H1 (cell line): ENCODE data around the gene CMYA5. TPM values are rescaled to one million over a fixed set of nuclear protein-coding genes. Genes with fewer than 3 reads are reported as not detected.

Experiments used
- CTCF ChIA-PET: fragments of 300-600 bp; sonication (Branson Sonifier 250); formaldehyde crosslinking; loops from one replicate; lab custom pipeline; 2021; ENCODE audit not compliant: partially characterized antibody; lab: Charles Lee
- POLR2A ChIA-PET: fragments of 300-600 bp; sonication (Branson Sonifier 250); formaldehyde crosslinking; loops from one replicate; lab custom pipeline; 2021; ENCODE audit warnings: inconsistent platforms; ENCODE audit not compliant: partially characterized antibody; lab: Charles Lee
- DNase-seq, 2 experiments: peaks; one replicate each; pipeline versions ENCODE4 v3.0.0 to v3.0.0-alpha.2; 2010 to 2022; ENCODE audit warnings: low spot score in 2 of 2, low read depth in 1 of 2, mixed read lengths in 1 of 2
- FAIRE-seq: peaks from 2 replicates; lab custom pipeline; 2011; peaks lifted over from hg19 to GRCh38; lab: Jason Lieb, UNC
- H2AFZ ChIP-seq: 2 replicates; pipeline ENCODE4 v1.8.1; 2012; ENCODE audit warnings: low read length, inconsistent platforms
- H2AK5ac ChIP-seq: 2 replicates; pipeline ENCODE4 v1.6.1; 2013; ENCODE audit warnings: low read depth, low read length
- H2BK120ac ChIP-seq: replicated peaks from 2 replicates; pipeline ENCODE3; 2013; ENCODE audit warnings: low read depth, low read length, inconsistent platforms
- H2BK12ac ChIP-seq: 2 replicates; pipeline ENCODE4 v1.6.1; 2013; ENCODE audit warnings: low read depth, low read length
- H2BK15ac ChIP-seq: 2 replicates; pipeline ENCODE4 v1.6.1; 2013; ENCODE audit warnings: low read length
- H2BK20ac ChIP-seq: 2 replicates; pipeline ENCODE4 v1.6.1; 2013; ENCODE audit warnings: low read length
- H2BK5ac ChIP-seq: 2 replicates; pipeline ENCODE4 v1.6.1; 2013; ENCODE audit warnings: low read depth, low read length
- H3K14ac ChIP-seq: 2 replicates; pipeline ENCODE4 v1.6.1; 2013; ENCODE audit warnings: inconsistent platforms; ENCODE audit not compliant: insufficient read length
- H3K18ac ChIP-seq: 2 replicates; pipeline ENCODE4 v1.6.1; 2013; ENCODE audit warnings: low read length; ENCODE audit errors: extremely low read depth
- H3K23ac ChIP-seq: 2 replicates; pipeline ENCODE4 v1.6.1; 2013; ENCODE audit warnings: inconsistent platforms; ENCODE audit not compliant: insufficient read length
- H3K23me2 ChIP-seq: 2 replicates; pipeline ENCODE4 v1.6.1; 2013; ENCODE audit warnings: low read depth, low read length
- H3K27ac ChIP-seq: 2 replicates; pipeline ENCODE4 v1.6.1; 2011; ENCODE audit warnings: low read depth, low read length, inconsistent platforms
- H3K27me3 ChIP-seq, 4 experiments: replicated peaks in 1 of 4; 1 replicate in 1 of 4; 2 replicates in 3 of 4; pipeline versions ENCODE4 v1.6.1 to v1.8.1; 2011 to 2013; ENCODE audit warnings: low read length in 3 of 4, mild to moderate bottlenecking in 3 of 4, inconsistent platforms in 2 of 4, mixed read lengths in 2 of 4, moderate library complexity in 1 of 4; ENCODE audit not compliant: control insufficient read depth in 3 of 4, insufficient read depth in 3 of 4; ENCODE audit errors: extremely low read depth in 1 of 4
- H3K36me3 ChIP-seq, 4 experiments: 2 replicates each; pipeline versions ENCODE4 v1.6.1 to v1.8.1; 2011 to 2013; ENCODE audit warnings: mild to moderate bottlenecking in 4 of 4, low read length in 3 of 4, moderate library complexity in 2 of 4, control low read depth in 1 of 4, inconsistent platforms in 1 of 4; ENCODE audit not compliant: insufficient read depth in 4 of 4, control insufficient read depth in 2 of 4
- H3K4ac ChIP-seq: replicated peaks from 2 replicates; pipeline ENCODE3; 2013; ENCODE audit warnings: low read length, low read depth, mixed read lengths, inconsistent platforms; ENCODE audit not compliant: insufficient read length
- H3K4me1 ChIP-seq, 4 experiments: replicated peaks in 1 of 4; 1 replicate in 1 of 4; 2 replicates in 3 of 4; pipeline versions ENCODE4 v1.6.1 to v1.8.1; 2011 to 2013; ENCODE audit warnings: low read length in 3 of 4, inconsistent platforms in 2 of 4, mixed read lengths in 1 of 4; ENCODE audit not compliant: insufficient read depth in 4 of 4, control insufficient read depth in 3 of 4
- H3K4me2 ChIP-seq, 2 experiments: 2 replicates each; pipeline versions ENCODE4 v1.6.1 to v1.8.1; 2011 to 2013; ENCODE audit warnings: low read depth in 2 of 2, low read length in 2 of 2, control low read depth in 1 of 2, inconsistent platforms in 1 of 2, mild to moderate bottlenecking in 1 of 2; ENCODE audit not compliant: insufficient read depth in 1 of 2
- H3K4me3 ChIP-seq, 4 experiments: fragments of 200-600, 300-600 bp in 1 of 4; sonication (generic), shearing (Covaris generic), sonication (Bioruptor Twin) in 1 of 4; 2 replicates each; pipeline versions ENCODE4 v1.5.1 to v1.8.1; 2011 to 2016; ENCODE audit warnings: low read length in 4 of 4, low read depth in 3 of 4, control low read depth in 2 of 4, inconsistent platforms in 2 of 4, mild to moderate bottlenecking in 2 of 4, mixed read lengths in 1 of 4, moderate library complexity in 1 of 4; ENCODE audit not compliant: insufficient read depth in 2 of 4; ENCODE audit errors: extremely low read depth in 1 of 4
- H3K56ac ChIP-seq: replicated peaks from 2 replicates; pipeline ENCODE3; 2013; ENCODE audit warnings: low read depth, mild to moderate bottlenecking, mixed read lengths, low read length, inconsistent platforms; ENCODE audit not compliant: insufficient read length
- H3K79me1 ChIP-seq: 2 replicates; pipeline ENCODE4 v1.6.1; 2013; ENCODE audit warnings: low read depth, low read length, control low read depth
- H3K79me2 ChIP-seq, 2 experiments: 2 replicates each; pipeline versions ENCODE4 v1.6.1 to v1.8.1; 2012 to 2013; ENCODE audit warnings: low read length in 2 of 2, mild to moderate bottlenecking in 2 of 2, inconsistent platforms in 1 of 2; ENCODE audit not compliant: insufficient read depth in 2 of 2, control insufficient read depth in 1 of 2
- H3K9ac ChIP-seq, 4 experiments: replicated peaks in 1 of 4; 1 replicate in 1 of 4; 2 replicates in 3 of 4; pipeline versions ENCODE4 v1.6.1 to v1.8.1; 2011 to 2013; ENCODE audit warnings: low read depth in 3 of 4, low read length in 3 of 4, control low read depth in 2 of 4, mild to moderate bottlenecking in 2 of 4, moderate library complexity in 2 of 4, inconsistent platforms in 1 of 4; ENCODE audit errors: extremely low read depth in 1 of 4
- H3K9me3 ChIP-seq, 2 experiments: 2 replicates each; pipeline versions ENCODE4 v1.6.1 to v1.8.1; 2012 to 2013; ENCODE audit warnings: mild to moderate bottlenecking in 2 of 2, moderate library complexity in 2 of 2, control low read depth in 1 of 2, inconsistent platforms in 1 of 2, low read depth in 1 of 2, low read length in 1 of 2, mixed read lengths in 1 of 2; ENCODE audit not compliant: insufficient read depth in 2 of 2
- H4K20me1 ChIP-seq, 2 experiments: replicated peaks in 1 of 2; 2 replicates each; pipeline versions ENCODE3 to v1.8.1; 2011 to 2013; ENCODE audit warnings: inconsistent platforms in 2 of 2, low read length in 2 of 2, mild to moderate bottlenecking in 1 of 2; ENCODE audit not compliant: insufficient read depth in 2 of 2, control insufficient read depth in 1 of 2
- H4K5ac ChIP-seq: 2 replicates; pipeline ENCODE4 v1.6.1; 2013; ENCODE audit warnings: low read length, low read depth, mixed read lengths, inconsistent platforms; ENCODE audit not compliant: insufficient read length
- H4K8ac ChIP-seq: 2 replicates; pipeline ENCODE4 v1.8.0; 2013; ENCODE audit warnings: mild to moderate bottlenecking, moderate library complexity, low read length, inconsistent platforms; ENCODE audit not compliant: insufficient read depth; ENCODE audit errors: extremely low read depth
- H4K91ac ChIP-seq: replicated peaks from 2 replicates; pipeline ENCODE3; 2013; ENCODE audit warnings: low read length, mixed read lengths, inconsistent platforms; ENCODE audit not compliant: insufficient read length
- ASH2L ChIP-seq: fragments of 200-600, 300-600 bp; sonication (generic); IDR thresholded peaks from one replicate; pipeline ENCODE4 v1.7.1; 2017; ENCODE audit warnings: low read length
- EZH2 ChIP-seq: fragments of 200-600 bp; sonication (generic); IDR thresholded peaks from 2 replicates; pipeline ENCODE4 v1.7.1; 2012; ENCODE audit warnings: low read depth, mild to moderate bottlenecking, moderate library complexity, low read length, inconsistent platforms; ENCODE audit not compliant: severe bottlenecking
- GABPA ChIP-seq: IDR thresholded peaks from 2 replicates; pipeline ENCODE4 v1.6.1; 2011; ENCODE audit warnings: mild to moderate bottlenecking, low read length, moderate library complexity, borderline replicate concordance; ENCODE audit not compliant: insufficient read depth
- PHF8 ChIP-seq: fragments of 200-600 bp; sonication (generic); conservative IDR thresholded peaks from 2 replicates; pipeline ENCODE4 v1.7.1; 2012; ENCODE audit warnings: low read depth, mild to moderate bottlenecking, inconsistent platforms, low read length, moderate library complexity
- RAD21 ChIP-seq, 2 experiments: IDR thresholded peaks in 1 of 2; conservative IDR thresholded peaks in 1 of 2; 2 replicates each; pipeline ENCODE4 v1.6.1; 2011; ENCODE audit warnings: low read depth in 2 of 2, low read length in 2 of 2, improper control_type of control experiment in 1 of 2, inconsistent platforms in 1 of 2, mild to moderate bottlenecking in 1 of 2, moderate library complexity in 1 of 2
- RFX5 ChIP-seq: IDR thresholded peaks from 2 replicates; pipeline ENCODE4 v1.6.1; 2011; ENCODE audit warnings: low read depth, low read length, improper control_type of control experiment, borderline replicate concordance
- RNF2 ChIP-seq: fragments of 200-900, 300-1000 bp; sonication (generic); IDR thresholded peaks from 2 replicates; pipeline ENCODE4 v1.7.1; 2016; ENCODE audit warnings: borderline replicate concordance, low read depth, mild to moderate bottlenecking, antibody characterized with exemption, low read length; ENCODE audit not compliant: poor library complexity, severe bottlenecking; ENCODE audit errors: missing control alignments
- SP2 ChIP-seq: IDR thresholded peaks from 2 replicates; pipeline ENCODE4 v1.6.1; 2012; ENCODE audit warnings: mild to moderate bottlenecking, low read length, inconsistent platforms
- SP4 ChIP-seq: IDR thresholded peaks from 2 replicates; pipeline ENCODE4 v1.6.1; 2012; ENCODE audit warnings: low read length, inconsistent platforms
- SUZ12 ChIP-seq: fragments of 200-600 bp; sonication (generic); IDR thresholded peaks from 2 replicates; pipeline ENCODE4 v1.6.1; 2012; ENCODE audit warnings: mild to moderate bottlenecking, inconsistent platforms, low read length, moderate library complexity, mixed read lengths
- WGBS, 2 experiments: shearing (Covaris generic) in 1 of 2; methylation state at CpG; one replicate each; pipeline versions ENCODE4 v1.1.6 to v1.1.7; 2013 to 2015; ENCODE audit warnings: low lambda C conversion rate in 2 of 2, mixed read lengths in 2 of 2, inconsistent platforms in 1 of 2, low coverage in 1 of 2, missing lambda C conversion rate in 1 of 2; ENCODE audit not compliant: insufficient replicate concordance in 2 of 2, insufficient coverage in 1 of 2, insufficient read length in 1 of 2; ENCODE audit errors: extremely low coverage in 1 of 2, missing lambda C conversion rate in 1 of 2; 5-methylcytosine and 5-hydroxymethylcytosine counted together
- polyA plus RNA-seq, 7 experiments: library from polyadenylated mRNA; depleted of rRNA in 3 of 7; stranded (reverse) in 5 of 7; unstranded in 2 of 7; fragments of >200 nt in 5 of 7; fragments of 200-250 nt in 2 of 7; gene quantifications; 1 replicate in 5 of 7; 2 replicates in 1 of 7; 4 replicates in 1 of 7; pipeline versions ENCODE4 v1.2.1 to v1.2.3, GENCODE V29; 2011 to 2013; ENCODE audit warnings: missing spikeins in 2 of 7, mixed read lengths in 2 of 7
- total RNA-seq: library from RNA; stranded (reverse); fragmentation: NEBNext Ultra II Directional; extraction: Animal tissue kit (Norgen Biotek cat#: 25700); gene quantifications from 2 replicates; pipeline ENCODE4 v1.2.1, GENCODE V29; 2021
- TF ChIP-seq, protein P1 (sequence below), 3 experiments: IDR thresholded peaks; 1 replicate in 2 of 3; 2 replicates in 1 of 3; pipeline versions ENCODE4 v1.5.1 to v1.6.1; 2011; ENCODE audit warnings: low read length in 3 of 3, mild to moderate bottlenecking in 3 of 3, inconsistent platforms in 2 of 3, low read depth in 1 of 3, moderate library complexity in 1 of 3; ENCODE audit not compliant: insufficient read depth in 1 of 3; ENCODE audit errors: control extremely low read depth in 1 of 3

Gene CMYA5
- total and polyA plus RNA-seq, 2 of the 8 experiments (the other 6 are each of a cell fraction or from before 2014, with no cell fraction given): 0.88 to 0.95 TPM

DNA sequence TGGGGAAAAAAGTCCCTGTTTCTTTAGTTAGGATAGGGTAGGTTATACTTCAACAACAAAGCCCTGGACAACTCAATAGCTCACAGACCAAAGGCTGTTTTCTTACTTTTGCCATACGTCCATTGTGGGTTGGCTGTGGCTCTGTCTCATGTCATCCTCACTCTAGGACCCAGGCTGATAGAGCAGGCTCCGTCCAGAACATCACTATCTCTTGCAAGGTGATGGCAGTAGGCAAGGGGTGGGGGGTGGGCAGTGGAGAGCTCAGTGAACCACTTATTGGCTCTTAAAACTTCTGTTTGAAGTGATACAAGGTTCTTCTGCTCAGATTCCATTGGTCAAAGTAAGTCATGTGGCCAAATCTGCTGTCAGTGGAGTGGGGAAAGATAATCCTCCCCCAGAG is 126.4 kb downstream of the CMYA5 start:
- Histone ChIP-seq H3K79me2 (no peaks in the 10 kb centered on the region), H4K91ac (no peak overlapping the region), H4K20me1 (no peaks in the 10 kb centered on the region), H2BK120ac (no peak overlapping the region), H3K56ac (no peak overlapping the region), H3K27me3 (no peaks in the 10 kb centered on the region), H2BK20ac (no peak overlapping the region), H3K36me3 (no peaks in the 10 kb centered on the region), H4K8ac (no peak overlapping the region), H3K27ac (no peak overlapping the region), H3K9me3 (no peaks in the 10 kb centered on the region), H3K18ac (no peak overlapping the region), H3K4ac (no peak overlapping the region), H4K5ac (no peak overlapping the region), H3K9ac (no peak overlapping the region), H3K79me1 (no peaks in the 10 kb centered on the region), H3K23me2 (no peaks in the 10 kb centered on the region), H2AK5ac (no peak overlapping the region), H2BK5ac (no peak overlapping the region), H3K14ac (no peak overlapping the region), H3K4me3 (no peak overlapping the region), H3K4me1 (no peaks in the 10 kb centered on the region), H2BK12ac (no peak overlapping the region), H2AFZ (no peak overlapping the region), H3K23ac (no peak overlapping the region), H3K4me2 (no peak overlapping the region), H2BK15ac (no peak overlapping the region)
- no peak for DNase-seq
- FAIRE-seq: no peak
- POLR2A ChIA-PET: no interaction called here
- 96% methylated on average over 2 of the region's 2 CpGs; no CpG with 5 or more reads in 1 of the 2 experiments for WGBS, 2 experiments
- CTCF ChIA-PET: interaction anchor here (0.9 to 1.5 kb wide), 3 partner anchors 12 to 38 kb away, joined by 3 to 5 read pairs (median 5); no protein-coding TSS in a partner anchor
- TF ChIP-seq SP2 (no peak), PHF8 (no peak), SP4 (no peak), RAD21 (IDR thresholded peaks at IDR 0.05 in 1 of 2, conservative IDR thresholded peaks at IDR 0.05 in 1 of 2; ENCODE audit: low read depth in 2 of 2, low read length in 2 of 2) (no peak), GABPA (no peak), ASH2L (no peak), RNF2 (no peak), EZH2 (no peak), RFX5 (no peak), SUZ12 (no peak)
- TF ChIP-seq, protein P1, sequence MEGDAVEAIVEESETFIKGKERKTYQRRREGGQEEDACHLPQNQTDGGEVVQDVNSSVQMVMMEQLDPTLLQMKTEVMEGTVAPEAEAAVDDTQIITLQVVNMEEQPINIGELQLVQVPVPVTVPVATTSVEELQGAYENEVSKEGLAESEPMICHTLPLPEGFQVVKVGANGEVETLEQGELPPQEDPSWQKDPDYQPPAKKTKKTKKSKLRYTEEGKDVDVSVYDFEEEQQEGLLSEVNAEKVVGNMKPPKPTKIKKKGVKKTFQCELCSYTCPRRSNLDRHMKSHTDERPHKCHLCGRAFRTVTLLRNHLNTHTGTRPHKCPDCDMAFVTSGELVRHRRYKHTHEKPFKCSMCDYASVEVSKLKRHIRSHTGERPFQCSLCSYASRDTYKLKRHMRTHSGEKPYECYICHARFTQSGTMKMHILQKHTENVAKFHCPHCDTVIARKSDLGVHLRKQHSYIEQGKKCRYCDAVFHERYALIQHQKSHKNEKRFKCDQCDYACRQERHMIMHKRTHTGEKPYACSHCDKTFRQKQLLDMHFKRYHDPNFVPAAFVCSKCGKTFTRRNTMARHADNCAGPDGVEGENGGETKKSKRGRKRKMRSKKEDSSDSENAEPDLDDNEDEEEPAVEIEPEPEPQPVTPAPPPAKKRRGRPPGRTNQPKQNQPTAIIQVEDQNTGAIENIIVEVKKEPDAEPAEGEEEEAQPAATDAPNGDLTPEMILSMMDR (IDR thresholded peaks at IDR 0.05; ENCODE audit: control extremely low read depth in 1 of 3, insufficient read depth in 1 of 3, low read depth in 1 of 3, low read length in 3 of 3): no peak
